Endometrial microvascular endothelial cells (primary cell): ENCODE data around the gene AHSG. TPM values are rescaled to one million over a fixed set of nuclear protein-coding genes. Genes with fewer than 3 reads are reported as not detected.
"Not testable (repeated sequence)": the region's sequence is repeated elsewhere in the genome, so short reads cannot be mapped to it uniquely, and the experiment has no call there.

ENCODE experiments used
- in situ Hi-C: cut with HindIII; loops from 2 replicates; pipeline ENCODE4 v1.10.0; 2017; ENCODE audit warnings: low sequenced_read_pairs, low pct_unique_long_range_greater_than_20kb; ENCODE audit errors: inconsistent ontology term
- total RNA-seq: library from RNA; depleted of rRNA; stranded (reverse); fragments of >200 nt; gene quantifications from one replicate; pipeline ENCODE4 v1.2.3, GENCODE V29; 2015; ENCODE audit errors: inconsistent ontology term

The AHSG gene, protein sequence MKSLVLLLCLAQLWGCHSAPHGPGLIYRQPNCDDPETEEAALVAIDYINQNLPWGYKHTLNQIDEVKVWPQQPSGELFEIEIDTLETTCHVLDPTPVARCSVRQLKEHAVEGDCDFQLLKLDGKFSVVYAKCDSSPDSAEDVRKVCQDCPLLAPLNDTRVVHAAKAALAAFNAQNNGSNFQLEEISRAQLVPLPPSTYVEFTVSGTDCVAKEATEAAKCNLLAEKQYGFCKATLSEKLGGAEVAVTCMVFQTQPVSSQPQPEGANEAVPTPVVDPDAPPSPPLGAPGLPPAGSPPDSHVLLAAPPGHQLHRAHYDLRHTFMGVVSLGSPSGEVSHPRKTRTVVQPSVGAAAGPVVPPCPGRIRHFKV
- not detected for total RNA-seq

DNA sequence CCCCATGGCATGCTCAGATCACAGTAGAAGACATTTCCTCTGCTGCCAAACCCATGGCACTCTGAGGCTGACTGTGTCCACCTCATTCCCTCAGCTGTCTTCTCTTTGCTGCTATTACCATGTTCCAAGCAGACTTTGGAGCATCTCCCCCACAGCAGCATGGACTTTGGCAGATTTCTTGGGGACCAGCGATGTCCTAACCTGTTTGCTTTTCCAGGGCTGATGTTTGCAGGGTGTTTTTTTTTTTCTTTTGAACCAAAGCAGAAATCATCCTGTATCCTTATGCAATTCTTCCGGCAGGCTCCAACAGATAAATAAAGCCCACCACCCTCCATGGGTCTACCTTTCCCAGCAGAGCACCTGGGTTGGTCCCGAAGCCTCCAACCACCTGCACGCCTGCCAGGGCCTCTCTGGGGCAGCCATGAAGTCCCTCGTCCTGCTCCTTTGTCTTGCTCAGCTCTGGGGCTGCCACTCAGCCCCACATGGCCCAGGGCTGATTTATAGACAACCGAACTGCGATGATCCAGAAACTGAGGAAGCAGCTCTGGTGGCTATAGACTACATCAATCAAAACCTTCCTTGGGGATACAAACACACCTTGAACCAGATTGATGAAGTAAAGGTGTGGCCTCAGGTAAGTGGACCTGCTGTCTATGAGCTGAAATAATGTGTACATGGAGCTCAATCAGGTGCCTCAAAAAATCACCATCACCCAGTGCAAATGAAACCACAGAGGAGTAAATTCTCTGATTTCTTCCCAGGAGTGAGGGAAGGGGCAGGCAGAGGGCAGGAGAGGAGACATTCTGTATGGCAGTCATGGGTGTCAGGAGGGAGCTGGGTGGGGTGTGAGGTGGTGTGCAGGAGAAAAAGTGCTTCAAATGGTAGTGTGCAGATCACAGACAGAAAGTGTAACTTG lies at the start of gene AHSG:
AHSG (plus strand) TSS at position 340 of the 916 bp plus-strand sequence; CDS start at position 422, 82 bp downstream.
- in situ Hi-C loops: no loop called here

GRCh38 chr3:186564586-186564985 lies 48.3 kb upstream of the AHSG start:
- in situ Hi-C loops: no loop called here

DNA sequence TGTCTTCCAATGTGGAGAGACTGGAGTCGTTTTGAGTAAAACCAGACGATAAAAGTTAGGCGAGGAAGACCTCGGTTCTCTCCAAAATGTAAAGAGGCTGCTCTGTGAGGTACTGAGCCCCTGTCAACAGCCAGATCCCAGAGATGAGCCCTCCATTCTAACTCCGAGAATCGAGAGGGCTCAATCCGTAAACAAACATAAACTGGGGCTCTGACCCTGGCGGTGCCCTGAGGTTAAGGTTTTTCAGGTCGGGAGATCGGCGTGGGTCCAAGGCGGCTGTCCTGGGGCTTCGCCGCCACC lies 46.1 kb upstream of the AHSG start:
- in situ Hi-C loops: no loop called here

DNA sequence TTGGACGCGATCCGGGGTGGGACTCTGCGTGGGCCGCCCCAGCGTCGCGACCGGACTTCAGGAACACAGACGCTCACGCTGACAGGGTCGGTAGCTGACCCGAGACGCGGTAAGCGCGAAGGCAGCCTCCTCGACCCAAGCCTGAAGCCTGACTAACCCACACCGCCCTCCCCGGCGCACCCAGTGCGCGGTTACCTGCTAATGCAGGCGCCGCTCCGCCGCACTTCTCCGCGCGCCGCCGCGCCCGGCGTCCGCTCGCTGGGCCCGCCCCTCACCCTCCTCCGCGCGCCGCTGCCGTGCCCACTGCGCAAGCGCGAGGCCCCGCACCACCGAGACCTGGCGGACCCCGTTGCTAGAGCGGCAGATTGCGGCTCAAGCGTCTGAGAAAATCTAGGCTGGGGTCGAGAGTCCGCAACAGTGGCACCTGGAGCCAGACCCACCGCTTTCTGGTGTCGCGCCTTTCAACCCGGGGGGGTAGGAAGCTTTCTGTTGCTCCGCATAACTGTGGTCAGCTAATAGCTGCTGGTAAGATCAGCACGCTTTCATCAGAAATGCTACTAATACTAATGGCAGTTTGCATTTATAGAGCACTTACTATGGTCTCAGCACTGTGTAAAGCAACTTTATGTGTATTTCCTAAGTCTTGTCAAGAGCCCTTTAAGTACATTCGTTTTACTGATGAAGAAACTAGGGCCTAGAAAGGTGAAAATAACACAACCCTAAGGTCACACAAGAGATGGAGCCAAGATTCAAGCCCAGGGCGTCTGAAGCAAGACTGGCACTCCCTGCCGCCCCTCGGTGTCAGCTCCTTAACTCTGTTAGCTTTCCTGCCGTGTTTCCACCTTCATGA lies 45.6 kb upstream of the AHSG start, which contains the start of gene TBCCD1:
TBCCD1 (minus strand) TSS at position 268 of the 850 bp plus-strand sequence. CDS start 3,010 bp downstream, outside the sequence.
- in situ Hi-C loops: no loop called here

DNA sequence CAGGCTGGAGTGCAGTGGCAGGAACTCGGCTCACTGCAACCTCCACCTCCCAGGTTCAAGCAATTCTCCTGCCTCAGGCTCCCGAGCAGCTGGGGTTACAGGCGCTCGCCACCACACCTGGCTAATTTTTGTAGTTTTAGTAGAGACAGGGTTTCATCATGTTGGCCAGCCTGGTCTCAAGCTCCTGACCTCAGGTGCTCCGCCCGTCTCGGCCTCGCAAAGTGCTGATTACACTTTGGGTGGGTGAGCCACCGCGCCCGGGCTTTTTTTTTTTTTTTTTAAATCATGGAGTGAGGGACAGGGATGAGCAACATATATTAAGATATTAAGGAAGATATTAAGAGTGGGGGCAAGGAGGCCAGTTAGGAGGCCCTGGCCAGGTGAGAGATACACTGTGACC lies 43.5 kb upstream of the AHSG start:
- in situ Hi-C loops: not testable (repeated sequence)

DNA sequence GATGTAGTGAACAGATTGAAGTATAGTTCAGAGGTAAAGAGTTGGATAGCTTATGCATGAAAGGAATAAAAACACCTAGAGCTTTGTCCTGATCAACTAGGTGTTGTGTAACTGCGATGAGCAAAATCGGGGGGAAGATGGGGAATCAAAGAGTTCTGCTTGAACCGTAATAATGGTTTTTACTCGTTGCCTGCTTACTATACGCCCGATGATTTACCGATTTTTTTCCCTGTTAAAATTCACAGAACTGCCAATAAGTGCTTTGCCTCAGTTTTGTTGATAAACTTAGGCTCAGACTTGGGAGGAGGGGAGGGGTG lies 43.1 kb upstream of the AHSG start:
- in situ Hi-C loops: no loop called here

DNA sequence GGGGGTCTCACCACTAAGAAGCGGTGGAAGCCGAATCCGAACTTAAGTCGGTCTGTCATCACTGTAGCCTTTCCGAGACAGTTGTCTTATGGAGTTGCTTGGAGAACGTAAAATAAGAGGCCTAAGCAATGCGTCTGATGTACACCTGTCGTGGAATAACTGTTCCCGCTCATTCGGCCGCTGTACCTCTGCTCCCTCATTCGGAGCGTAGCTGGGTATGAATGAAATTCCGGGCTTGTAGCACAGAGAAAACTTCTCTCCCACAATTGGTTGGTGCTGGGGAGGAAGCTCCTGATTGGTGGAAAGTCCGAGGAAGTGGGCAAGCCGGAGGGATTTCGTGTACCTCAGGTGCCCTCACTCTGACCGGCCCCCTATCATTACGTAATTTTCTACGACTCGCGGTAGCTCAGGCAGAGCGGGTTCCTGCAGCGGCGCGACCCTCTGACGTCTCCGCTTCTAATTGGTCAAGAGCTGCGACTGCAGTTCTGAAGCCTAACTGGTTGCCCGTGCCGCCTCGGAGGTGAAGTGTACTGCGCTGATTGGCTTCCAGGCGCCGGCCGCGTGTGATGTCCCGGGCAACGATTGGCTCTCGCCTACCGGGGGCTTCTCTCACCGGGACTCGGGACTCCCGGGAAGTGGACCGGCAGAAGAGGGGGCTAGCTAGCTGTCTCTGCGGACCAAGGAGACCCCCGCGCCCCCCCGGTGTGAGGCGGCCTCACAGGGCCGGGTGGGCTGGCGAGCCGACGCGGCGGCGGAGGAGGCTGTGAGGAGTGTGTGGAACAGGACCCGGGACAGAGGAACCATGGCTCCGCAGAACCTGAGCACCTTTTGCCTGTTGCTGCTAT lies 42.5 kb upstream of the AHSG start, which contains the start of gene DNAJB11:
DNAJB11 (plus strand) TSS at position 625 of the 845 bp plus-strand sequence; CDS start at position 803, 178 bp downstream.
- in situ Hi-C loops: no loop called here

DNA sequence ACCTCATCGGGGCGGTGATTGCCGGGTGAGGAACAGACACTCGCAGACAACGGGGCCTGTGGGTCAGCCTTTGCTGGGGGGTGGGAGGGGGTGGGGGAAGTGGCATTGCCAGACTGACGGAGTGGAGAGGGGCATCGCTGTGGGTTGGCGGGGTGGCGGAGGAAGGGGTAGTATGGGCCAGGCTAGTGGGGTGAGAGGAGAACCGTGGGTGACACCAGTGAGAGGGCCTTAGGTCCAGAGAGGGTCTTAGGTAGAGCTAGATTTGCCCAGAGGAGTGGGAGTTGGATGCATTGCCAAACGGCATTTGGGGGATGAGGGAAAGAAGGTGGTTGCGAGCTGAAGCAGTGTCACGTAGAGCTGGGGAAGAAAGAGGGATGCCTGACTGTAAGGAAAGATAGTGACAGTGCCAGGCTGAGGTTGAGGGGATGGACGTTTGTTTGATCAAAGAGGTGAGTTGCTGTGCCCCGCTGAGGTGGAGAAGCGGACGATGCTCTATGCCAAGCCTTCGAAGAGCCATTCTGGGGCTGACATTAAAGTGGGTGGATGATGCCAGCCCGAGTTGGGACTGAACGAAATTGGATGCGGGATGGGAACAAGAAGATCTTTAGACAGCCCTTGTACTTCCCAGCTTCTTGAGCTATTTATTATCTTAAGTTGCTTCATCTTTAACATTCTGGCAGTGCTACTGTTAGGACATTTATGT lies 41.8 kb upstream of the AHSG start:
- in situ Hi-C loops: no loop called here

DNA sequence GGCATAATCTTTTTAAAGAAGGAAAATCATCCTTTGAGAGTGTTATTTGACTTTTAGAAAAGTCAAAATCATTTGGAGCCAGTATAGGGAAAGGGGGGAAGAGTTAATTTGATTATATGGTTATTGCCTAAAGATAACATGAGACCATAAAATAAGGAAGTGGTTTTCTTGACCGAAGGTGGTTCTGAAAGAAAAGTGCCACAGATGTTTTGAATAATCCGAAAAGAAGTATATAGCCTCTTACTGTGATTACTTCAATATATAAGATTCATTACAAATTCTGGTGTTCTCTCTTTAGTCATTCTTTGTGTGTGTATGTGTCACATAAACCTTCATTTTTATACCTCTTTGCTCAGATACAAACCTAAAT lies 41.2 kb upstream of the AHSG start:
- in situ Hi-C loops: no loop called here

DNA sequence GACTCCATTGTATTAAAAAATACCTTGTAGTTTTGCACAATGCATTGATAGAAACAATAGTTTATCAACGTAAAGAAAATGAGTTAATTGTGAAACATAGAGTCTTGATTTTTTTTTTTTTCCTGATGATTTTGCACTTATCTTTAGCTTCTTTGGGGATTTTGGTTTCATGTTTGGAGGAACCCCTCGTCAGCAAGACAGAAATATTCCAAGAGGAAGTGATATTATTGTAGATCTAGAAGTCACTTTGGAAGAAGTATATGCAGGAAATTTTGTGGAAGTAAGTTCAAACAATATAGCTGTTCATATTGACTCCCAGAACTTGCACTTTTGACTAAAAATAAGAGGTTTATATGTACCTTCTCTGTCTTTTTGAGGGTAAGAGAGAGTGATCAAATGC lies 35.3 kb upstream of the AHSG start:
- in situ Hi-C loops: no loop called here

GRCh38 chr3:186580785-186581184 lies 32.1 kb upstream of the AHSG start:
- in situ Hi-C loops: no loop called here

DNA sequence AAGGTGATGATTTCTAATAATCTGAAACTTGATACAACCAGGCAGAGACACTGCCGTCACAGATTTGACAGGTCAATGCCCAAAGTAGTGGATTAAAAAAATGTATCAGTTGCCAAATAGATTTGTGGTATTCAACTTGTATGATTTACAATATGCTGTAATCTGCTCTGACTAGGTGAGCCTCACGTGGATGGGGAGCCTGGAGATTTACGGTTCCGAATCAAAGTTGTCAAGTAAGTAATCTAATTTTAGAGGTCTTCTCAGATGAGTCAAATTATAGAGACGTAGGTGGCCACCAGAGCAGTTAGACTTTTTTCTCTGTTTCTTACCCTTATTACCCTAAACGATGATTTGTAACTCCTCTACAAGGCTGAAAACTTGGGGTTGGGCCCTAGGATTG lies 30.3 kb upstream of the AHSG start:
- in situ Hi-C loops: no loop called here

DNA sequence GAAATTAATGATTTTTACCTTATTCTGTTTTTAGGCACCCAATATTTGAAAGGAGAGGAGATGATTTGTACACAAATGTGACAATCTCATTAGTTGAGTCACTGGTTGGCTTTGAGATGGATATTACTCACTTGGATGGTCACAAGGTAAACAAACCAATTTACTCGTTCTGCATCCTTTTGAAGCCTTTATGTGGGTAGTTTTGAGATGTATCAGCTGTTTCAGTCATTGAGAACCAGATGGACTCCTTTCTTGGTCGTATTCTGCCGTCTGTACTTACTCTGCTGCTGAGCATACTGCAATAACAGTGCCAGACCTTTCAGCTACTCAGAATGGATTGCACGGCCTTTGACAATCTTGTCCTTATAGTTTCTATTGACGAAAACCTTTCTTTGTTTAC lies 29.0 kb upstream of the AHSG start:
- in situ Hi-C loops: no loop called here

DNA sequence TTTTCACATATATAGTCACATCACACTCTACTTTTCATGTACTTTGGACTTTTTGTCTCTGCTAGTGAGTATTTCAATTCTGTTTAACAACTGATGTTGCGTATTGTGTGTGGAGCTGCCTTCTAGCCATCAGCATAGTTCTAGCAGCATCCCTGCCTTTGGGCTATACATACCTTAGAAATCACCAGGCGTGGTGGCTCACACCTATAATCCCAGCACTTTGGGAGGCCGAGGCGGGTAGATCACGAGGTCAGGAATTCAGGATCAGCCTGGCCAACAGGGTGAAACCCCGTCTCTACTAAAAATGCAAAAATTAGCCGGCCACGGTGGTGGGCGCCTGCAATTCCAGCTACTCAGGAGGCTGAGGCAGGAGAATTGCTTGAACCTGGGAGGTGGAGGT lies 26.6 kb upstream of the AHSG start:
- in situ Hi-C loops: not testable (repeated sequence)

- in situ Hi-C loops: no loop called here
Measured at GRCh38 chr3:186587183-186587582, 25.7 kb upstream of the AHSG start.

DNA sequence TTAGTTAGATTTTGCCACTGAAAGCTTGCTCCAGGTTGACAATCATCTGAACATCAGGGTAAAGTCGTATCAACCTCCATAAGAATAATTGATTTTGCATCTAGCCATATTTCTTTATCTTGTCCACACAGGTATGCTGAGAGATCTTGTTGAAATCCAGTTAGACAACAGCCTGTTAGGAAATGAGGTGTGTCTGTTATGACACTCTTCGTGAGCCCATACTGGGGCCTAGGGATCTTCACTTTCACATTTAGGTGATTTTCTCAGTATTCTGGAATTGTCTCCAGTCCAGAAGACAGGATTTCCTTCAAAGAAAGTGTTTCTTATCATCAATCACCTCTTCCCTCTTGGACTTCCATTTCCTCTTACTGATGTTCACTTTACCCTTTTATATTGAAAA lies 24.2 kb upstream of the AHSG start:
- in situ Hi-C loops: no loop called here

GRCh38 chr3:186589121-186589520 lies 23.7 kb upstream of the AHSG start:
- in situ Hi-C loops: no loop called here
